Embryonic facial prominence (tissue), 1 donor: ENCODE data around the gene SRF.
"Not testable (repeated sequence)": the region's sequence is repeated elsewhere in the genome, so short reads cannot be mapped to it uniquely, and the experiment has no call there.

Experiments used
- DNase-seq: peaks from one replicate; pipeline ENCODE4 v3.0.0-alpha.2; 2016; ENCODE audit errors: extremely low spot score

SRF gene

DNA sequence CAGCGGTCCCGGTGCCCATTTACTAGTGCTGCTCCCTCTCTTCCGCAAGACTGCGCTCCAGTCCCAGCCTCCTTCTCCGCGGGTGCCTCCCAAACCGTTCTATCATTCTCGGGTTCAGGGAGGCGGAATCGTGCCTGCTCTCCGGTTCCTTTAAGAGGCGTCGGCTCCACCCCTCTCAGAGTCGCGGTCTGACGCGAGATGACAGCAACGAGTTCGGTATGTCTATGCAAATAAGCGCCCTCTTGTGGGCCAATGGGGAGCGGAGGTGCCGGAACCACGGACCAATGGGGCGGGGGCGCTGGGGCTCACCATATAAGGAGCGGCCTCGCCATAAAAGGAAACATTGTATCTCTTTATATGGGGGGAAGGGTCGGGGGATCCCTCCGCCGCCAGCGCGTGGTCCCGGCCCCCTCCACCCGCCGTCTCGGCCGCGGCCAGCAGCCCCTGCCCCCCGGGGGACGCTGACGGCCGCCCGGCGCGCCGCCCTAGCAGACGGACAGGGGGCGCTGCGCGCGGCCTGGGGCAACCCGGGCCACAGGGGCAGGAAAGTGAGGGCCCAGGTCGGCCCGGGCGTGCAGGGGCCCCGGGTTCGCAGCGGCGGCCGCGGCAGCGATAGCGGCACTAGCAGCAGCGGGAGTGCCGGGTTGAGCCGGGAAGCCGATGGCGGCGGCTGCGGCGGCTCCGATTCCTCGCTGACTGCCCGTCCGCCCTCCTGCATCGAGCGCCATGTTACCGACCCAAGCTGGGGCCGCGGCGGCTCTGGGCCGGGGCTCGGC lies at the start of gene SRF:
Gene SRF (plus strand): TSS at position 339 of the 776 bp plus-strand sequence. CDS start 388 bp downstream, at position 727.
- peak; percentile 98 for DNase-seq

DNA sequence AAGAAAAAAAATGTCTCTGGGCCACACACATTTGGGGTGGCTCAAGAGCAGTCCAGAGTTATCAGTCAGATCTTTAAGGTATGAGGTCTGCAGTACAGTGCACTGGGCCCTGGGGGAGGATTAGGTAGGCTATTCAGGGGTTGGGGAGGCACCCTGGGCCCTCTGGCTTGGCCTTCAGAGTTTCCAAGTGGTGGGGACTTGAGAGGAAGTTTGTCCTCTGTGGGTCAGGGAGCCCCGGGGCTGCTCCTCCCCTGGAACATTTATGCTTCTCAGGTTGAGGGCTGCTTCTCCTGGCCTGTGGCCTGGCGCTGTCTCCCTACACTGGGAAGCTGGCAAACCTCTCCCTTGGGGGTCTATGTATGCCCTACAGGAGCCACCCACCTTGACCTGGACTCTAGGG lies 48.9 kb upstream of the SRF start:
- DNase-seq: no peak

DNA sequence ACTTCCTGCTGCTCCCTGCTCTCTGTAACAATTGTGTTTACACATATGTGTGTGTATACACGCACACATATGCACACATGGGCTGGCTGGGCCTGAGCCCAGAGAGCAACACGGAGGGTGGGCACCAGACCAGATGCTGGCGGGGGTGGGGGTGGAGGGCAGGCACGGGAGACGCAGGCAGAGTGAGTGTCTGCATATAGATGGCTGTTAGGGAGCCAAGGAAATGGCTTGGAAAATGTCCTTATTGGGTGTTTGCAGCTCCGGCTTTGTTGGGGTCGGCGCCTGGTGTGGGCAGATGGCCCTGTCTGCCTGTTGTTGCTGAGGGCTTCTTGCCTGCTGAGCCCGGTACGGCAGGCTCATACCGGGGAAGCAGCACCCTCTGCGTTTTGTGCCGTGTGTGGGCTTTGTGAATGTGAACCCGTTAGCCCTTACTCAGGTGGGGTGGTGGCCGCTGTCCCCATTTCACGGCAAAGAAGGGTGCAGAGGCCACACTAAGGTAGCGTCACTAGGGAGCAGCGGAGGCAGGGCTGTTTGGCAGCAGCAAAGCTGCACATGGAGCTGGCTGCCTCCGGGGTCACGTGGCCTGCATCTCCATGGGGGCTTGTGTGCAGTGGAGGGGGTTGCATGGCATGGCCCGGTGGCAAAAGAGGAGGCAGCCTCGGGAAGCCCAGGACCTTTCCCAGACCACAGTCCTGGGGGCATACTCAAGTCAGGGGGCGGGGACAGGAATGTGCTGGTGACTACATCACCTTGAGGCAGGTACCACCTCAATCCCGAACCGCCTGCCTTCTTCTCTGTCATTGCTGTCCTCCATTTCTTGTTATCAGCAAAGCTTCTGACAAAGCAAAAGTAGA lies 47.4 kb upstream of the SRF start:
- no peak for DNase-seq

DNA sequence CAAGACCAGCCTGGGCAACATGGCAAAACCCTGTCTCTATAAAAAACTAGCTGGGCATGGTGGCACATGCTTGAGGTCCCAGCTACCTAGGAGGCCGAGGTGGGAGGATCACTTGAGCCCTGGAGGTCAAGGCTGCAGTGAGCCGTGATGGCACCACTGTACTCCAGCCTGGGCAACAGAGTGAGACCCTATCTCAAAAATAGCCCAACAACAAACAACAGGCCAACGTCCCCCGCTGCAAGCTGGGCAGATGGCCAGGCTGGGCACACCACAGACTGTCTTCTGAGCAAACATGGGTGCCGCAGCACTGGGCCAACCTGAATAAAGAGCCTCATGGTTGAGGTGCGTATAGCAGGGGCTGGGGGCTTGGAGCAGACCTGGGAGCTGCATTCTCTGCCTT lies 46.6 kb upstream of the SRF start:
- DNase-seq: no peak

DNA sequence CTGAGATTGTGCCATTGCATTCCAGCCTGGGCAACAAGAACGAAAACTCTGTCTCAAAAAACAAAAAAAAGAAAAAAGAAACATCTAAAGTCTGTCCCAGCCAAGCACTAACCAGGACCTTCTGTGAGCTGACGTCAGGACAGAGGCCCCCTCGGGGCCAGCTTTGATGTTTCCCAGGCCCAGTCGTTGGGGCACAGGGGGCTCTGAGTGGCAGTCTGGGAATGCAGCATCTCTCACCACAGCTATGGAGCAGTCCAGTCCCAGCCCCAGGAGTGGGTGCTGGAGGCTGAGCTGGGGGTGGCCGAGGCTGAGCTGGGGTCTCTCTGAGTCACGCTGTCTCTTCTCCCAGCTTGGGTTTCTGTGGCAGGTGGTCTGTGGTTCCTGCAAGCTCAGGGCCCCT lies 46.0 kb upstream of the SRF start:
- DNase-seq: peak; percentile 55

DNA sequence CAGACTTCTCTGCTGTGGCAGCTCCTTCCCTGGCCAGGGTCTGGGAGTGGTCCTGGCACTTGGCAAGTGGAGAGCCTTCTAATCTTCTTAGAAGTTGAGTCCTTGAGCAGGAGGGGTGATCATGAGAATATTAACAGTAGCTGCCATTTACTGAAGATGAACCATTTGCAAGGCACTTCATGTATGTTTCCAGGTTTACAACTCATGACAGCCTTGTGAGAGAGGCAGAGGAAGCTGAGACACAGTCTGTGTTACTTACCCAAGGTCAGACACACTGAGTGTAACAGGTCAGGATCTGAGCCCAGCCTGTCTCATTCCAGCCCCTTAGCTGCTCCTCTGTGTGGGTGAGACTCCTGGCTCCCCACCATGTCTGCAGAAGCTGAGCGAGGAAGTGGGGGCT lies 45.5 kb upstream of the SRF start:
- no peak for DNase-seq

DNA sequence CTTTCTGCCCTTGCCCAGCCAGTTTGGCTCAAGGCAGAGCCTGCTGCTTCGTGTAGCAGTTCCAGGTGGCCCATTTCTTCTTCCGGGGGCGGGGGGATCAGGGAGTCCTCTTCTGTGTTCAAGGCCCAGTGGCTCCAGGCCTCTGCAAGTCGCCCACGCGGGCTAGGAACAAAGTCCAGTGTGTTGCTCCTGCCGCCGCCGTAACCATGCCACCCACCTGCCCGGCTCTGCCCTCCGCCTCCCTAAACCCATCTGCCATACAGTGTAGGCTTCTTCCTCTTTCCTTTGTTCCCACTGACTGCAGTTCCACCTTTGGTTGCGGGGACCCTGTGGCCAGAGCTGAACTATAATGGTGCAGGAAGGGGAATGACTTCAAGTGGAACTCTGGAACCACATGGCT lies 43.9 kb upstream of the SRF start:
- DNase-seq: no peak

DNA sequence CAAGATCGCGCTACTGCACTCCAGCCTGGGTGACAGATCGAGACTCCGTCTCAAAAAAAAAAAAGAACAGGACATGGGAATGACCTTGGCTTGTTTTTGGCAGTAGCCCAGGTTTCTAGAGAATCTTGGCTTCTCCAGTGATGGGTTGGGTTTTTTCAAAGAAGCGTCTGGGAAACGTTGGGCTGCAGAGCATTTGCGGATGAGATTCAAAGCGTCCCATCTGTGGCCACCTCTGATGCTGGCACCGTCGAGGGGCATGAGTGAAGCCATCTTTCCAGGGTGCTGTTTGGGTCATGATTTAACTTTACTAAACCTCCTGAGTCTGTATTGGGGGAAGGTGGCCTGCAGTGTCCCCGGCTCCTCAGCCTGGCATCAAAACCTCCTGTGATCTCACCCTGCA lies 43.2 kb upstream of the SRF start:
- no peak for DNase-seq

DNA sequence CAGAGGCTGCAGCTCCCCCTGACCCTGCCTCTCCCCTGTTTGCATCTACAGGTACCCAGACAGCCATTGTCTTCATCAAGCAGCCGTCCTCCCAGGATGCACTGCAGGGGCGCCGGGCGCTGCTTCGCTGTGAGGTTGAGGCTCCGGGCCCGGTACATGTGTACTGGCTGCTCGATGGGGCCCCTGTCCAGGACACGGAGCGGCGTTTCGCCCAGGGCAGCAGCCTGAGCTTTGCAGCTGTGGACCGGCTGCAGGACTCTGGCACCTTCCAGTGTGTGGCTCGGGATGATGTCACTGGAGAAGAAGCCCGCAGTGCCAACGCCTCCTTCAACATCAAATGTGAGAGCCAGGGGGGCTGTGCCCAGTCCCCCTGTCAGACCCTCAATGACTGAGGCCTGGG lies 42.1 kb upstream of the SRF start:
- no peak for DNase-seq

DNA sequence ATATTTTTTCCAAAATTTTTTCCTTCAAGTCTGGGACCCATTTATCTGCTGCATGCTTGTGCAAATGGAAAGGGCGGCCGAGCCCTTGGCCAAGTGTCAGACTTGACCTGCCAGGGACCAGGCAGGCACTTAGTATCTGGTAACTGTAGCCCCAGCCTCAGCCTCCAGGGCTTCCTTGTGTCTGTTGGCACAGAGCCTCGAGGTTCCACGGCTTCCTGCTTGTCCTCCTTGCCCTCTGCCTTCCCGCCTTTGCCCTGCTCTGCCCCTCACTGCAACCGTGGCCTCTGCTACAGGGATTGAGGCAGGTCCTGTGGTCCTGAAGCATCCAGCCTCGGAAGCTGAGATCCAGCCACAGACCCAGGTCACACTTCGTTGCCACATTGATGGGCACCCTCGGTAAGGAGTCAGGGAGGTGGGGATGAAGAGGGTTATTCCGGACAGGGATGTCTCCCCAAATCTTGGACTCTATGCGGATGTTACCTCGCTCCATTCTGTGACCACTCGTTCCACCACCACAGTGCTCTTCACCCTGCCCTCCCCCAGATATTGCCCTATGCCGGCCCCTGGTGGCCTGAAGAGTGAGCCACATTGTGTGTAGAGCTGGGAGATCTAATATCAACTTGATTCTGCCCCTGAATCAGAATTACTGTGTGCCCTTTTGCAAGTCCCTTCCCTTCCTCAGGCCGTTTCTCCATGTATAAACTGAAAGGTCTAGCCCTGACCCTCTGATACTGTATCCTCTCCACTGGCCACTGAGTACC lies 41.5 kb upstream of the SRF start:
- no peak for DNase-seq

DNA sequence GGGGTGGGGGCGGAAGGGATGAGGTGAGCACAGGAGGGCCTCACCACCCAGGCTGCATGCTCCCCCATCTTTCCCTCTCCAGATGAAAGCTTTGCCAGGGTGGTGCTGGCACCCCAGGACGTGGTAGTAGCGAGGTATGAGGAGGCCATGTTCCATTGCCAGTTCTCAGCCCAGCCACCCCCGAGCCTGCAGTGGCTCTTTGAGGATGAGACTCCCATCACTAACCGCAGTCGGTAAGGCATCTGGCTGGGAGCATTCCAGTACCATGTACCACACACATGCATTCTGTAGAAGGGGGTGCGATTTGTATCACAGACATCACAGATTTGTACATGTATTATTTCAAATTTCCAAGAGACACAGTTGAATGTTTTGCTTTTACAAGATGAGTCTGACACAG lies 40.6 kb upstream of the SRF start:
- DNase-seq: no peak

DNA sequence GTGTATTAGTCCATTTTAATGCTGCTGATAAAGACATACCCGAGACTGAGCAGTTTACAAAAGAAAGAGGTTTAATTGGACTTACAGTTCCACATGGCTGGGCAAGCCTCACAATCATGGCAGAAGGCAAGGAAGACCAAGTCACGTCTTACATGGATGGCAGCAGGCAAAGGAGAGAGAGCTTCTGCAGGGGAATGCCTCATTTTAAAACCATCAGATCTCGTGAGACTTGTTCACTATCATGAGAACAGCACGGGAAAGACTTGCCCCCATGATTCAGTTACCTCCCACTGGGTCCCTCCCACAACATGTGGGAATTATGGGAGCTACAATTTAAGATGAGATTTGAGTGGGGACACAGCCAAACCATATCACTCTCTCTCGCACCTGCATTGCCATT lies 39.7 kb upstream of the SRF start:
- not testable (repeated sequence) for DNase-seq

DNA sequence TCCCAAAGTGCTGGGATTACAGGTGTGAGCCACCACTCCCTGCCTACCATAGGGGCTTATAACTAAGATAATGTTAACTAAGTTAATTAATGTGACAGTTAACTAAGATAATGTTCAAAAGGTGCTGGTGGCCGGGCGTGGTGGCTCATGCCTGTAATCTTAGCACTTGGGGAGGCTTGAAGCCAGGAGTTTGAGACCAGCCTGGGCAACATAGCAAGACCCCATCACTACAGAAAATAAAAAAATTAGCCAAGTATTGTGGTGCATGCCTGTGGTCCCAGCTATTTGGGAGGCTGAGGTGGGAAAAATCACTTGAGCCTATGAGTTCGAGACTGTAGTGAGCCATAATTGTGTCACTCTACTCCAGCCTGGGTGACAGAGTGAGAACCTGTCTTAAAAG lies 32.8 kb upstream of the SRF start:
- no peak for DNase-seq

DNA sequence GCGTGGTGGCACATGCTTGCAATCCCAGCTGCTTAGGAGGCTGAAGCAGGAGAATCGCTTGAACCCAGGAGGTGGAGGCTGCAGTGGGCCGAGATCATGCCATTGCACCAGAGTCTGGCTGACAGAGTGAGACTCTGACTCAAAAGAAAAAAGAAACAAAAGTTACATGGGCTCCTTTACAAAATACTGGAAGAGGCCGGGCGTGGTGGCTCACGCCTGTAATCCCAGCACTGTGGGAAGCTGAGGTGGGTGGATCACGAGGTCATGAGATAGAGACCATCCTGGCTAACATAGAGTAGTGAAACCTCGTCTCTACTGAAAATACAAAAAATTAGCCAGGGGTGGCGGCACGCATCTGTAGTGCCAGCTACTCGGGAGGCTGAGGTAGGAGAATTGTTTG lies 31.1 kb upstream of the SRF start:
- not testable (repeated sequence) for DNase-seq

DNA sequence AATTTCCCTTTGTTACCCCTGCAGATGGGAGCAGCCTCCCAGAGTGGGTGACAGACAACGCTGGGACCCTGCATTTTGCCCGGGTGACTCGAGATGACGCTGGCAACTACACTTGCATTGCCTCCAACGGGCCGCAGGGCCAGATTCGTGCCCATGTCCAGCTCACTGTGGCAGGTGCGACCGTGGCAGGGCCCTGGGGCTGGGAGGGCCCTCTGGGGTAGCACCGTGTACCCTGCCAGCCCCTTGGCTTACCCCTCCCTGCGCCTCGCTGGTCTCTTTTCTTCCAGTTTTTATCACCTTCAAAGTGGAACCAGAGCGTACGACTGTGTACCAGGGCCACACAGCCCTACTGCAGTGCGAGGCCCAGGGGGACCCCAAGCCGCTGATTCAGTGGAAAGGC lies 29.4 kb upstream of the SRF start:
- DNase-seq: no peak

DNA sequence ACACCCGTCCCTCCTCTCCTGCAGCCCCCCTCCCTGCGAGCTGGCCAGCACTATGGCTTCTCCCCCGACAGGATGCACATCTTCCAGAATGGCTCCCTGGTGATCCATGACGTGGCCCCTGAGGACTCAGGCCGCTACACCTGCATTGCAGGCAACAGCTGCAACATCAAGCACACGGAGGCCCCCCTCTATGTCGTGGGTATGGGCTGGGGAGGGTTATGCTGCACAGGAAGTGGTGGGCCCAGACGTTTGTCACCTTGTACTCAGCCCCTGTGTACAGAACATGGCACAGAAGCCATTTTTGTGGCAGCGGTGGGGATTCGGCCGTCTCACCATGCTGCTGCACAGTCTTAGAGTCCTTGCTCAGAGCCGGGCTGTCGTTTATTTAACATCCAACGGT lies 29.0 kb upstream of the SRF start:
- no peak for DNase-seq

DNA sequence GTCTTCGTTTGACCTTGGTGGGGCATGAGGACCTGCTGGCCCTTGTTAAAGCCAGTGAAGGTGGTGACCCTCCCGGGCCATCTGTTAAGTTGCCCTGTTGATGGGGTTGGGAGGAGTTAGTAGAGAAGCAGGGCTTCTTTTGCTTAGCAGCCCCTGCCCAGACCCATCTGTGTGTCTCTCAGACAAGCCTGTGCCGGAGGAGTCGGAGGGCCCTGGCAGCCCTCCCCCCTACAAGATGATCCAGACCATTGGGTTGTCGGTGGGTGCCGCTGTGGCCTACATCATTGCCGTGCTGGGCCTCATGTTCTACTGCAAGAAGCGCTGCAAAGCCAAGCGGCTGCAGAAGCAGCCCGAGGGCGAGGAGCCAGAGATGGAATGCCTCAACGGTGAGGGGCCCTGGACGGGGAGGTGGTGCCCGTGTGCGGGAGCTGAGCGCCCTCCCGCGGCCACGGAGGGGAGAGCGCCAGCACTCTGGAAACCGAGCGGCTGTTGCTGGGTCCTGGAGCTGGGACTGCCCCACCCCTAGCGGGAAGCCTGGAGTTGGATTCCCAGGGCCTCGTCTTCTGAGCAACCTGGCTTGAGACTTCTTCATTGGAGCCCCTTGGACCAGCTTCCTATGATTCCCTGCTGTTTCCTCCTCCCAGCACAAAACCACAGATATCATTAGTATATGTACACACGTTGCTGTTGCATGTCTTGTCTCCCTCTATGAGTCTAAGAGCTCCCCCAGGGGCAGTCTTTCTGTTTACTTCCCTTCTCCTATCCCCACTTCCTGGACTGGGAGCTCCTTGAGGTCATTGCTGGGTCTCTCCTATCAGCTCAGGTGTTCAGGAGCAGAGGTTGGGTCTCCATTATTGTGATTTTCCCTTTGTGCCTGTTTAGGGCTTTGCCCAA lies 27.6 kb upstream of the SRF start:
- peak; percentile 87 for DNase-seq

DNA sequence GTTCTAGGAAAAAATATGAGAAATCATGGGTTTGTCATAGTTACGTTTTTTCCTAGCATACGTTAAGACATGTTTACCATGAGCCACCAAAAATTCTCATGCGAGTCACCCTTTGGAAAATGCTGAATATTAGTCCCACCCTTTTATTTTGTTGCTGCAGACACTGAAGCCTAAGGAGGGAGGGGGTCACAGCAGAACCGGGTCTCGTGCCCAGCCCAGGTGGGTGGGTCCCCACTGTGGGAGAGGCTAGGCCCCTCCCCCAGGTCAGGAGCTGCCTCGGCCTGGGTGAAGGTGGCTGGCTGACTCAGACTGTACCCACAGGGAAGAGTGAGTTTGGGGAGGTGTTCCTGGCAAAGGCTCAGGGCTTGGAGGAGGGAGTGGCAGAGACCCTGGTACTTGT lies 26.2 kb upstream of the SRF start:
- DNase-seq: no peak

DNA sequence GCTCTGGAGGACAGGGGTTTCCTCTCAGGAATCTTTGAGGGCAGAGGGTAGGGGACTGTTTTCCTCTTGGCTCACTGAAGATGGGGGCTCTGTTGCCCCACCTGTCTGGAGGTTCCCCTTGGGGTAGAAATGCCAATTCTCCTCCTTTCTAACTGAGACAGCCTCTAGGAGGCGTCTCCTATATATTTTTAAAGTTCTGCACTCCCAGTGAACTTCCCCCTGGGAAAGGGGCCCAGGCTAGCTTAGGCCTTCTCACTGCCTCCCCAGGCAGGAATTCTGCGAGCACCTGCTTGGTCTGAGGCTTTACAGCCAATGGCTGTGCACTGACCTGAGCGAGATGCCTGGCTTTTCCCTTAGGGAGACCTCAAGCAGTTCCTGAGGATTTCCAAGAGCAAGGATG lies 24.8 kb upstream of the SRF start:
- DNase-seq: no peak

DNA sequence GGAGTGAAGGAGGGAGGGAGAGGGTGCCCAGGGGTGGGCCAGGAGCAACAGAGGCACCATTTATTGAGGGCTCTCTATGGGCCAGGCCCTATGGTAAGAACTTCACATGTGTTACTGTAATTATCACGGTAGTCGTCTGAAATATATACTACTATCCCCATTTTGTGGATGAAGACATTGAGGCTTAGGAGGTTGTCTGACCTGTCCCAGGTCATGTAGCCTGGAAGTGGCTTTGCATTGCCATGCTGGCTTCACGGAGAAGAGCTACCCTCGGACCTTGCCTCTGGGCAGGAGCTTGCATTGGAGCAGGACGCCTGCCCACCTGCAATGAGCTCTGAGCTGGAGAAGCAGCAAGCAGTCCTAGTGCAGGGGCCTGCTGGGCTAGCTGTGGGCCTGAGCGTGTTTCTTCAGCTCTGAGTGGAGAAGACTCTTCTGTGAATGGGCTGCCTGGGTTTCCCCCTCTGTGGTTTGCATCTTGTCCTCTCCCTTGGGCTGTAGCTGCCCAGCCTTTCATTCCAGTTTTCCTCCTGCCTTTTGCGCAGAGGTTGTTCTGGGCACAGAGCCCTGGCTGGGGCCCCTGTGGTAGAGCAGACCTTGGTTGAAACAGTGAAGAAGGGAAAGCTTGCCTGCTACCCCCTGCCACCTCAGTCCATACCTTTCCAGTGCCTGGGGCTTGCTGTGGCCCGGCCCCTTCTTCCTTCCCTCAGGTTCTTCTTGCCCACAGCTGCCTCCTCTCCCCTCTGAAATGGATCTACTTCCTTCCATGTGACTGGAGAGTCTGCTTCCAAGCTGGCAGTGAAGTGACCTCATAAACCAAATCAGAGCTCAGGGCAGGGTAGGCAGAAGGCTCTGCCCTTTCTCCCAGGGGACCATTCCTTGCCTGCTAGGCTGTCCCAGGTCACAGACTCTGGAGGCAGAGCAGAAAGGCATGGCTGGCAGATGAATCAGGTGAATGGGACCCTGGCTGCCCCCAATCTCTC lies 24.1 kb upstream of the SRF start:
- no peak for DNase-seq
